ENCODE measurements around the gene FEM1B.
A peak's percentile ranks its signal among the peaks of the same experiment; 100 is the strongest.

FEM1B gene

GRCh38 chr15:68289057-68289456, 11.5 kb downstream of the FEM1B start:
- Histone ChIP-seq H3K27me3 (no peaks in the 10 kb centered on the region), H3K4me1 (ENCODE audit: control insufficient read depth in 1 of 2, insufficient read depth in 1 of 2, low read depth in 1 of 2, low read length in 1 of 2) (peaks cover 19 to 28% of the 10 kb centered on the region in 2 experiments), H3K36me3 (peaks cover 31% of the 10 kb centered on the region), H3K27ac (peak overlapping the region; percentile 12), H3K9me3 (no peaks in the 10 kb centered on the region), H3K4me3 (ENCODE audit: low read depth in 1 of 2, low read length in 1 of 2) (no peak overlapping the region)
- TF ChIP-seq CTCF (IDR thresholded peaks at IDR 0.05) = no peak

- Histone ChIP-seq H3K27me3 (no peaks in the 10 kb centered on the region), H3K4me1 (ENCODE audit: control insufficient read depth in 1 of 2, insufficient read depth in 1 of 2, low read depth in 1 of 2, low read length in 1 of 2) (peaks cover 16 to 24% of the 10 kb centered on the region in 2 experiments), H3K4me3 (ENCODE audit: low read depth in 1 of 2, low read length in 1 of 2) (no peak overlapping the region), H3K9me3 (no peaks in the 10 kb centered on the region), H3K27ac (no peak overlapping the region), H3K36me3 (peaks cover 31% of the 10 kb centered on the region)
- TF ChIP-seq CTCF (IDR thresholded peaks at IDR 0.05) = no peak
Measured at GRCh38 chr15:68289621-68290352, 12.2 kb downstream of the FEM1B start.

GRCh38 chr15:68290715-68291114, 13.2 kb downstream of the FEM1B start:
- no peak for TF ChIP-seq CTCF (IDR thresholded peaks at IDR 0.05)
- H3K4me1 ChIP-seq (ENCODE audit: control insufficient read depth in 1 of 2, insufficient read depth in 1 of 2, low read depth in 1 of 2, low read length in 1 of 2) = peaks cover 7 to 14% of the 10 kb centered on the region in 2 experiments
- H3K27ac ChIP-seq = no peak overlapping the region
- H3K9me3 ChIP-seq = no peaks in the 10 kb centered on the region
- peaks cover 31% of the 10 kb centered on the region for H3K36me3 ChIP-seq
- H3K27me3 ChIP-seq = no peaks in the 10 kb centered on the region
- H3K4me3 ChIP-seq (ENCODE audit: low read depth in 1 of 2, low read length in 1 of 2) = no peak overlapping the region

GRCh38 chr15:68292157-68292781, 14.7 kb downstream of the FEM1B start:
- Histone ChIP-seq H3K4me1 (ENCODE audit: control insufficient read depth in 1 of 2, insufficient read depth in 1 of 2, low read depth in 1 of 2, low read length in 1 of 2) (peaks cover 7 to 8% of the 10 kb centered on the region in 2 experiments), H3K9me3 (no peaks in the 10 kb centered on the region), H3K27me3 (no peaks in the 10 kb centered on the region), H3K4me3 (ENCODE audit: low read depth in 1 of 2, low read length in 1 of 2) (no peak overlapping the region), H3K27ac (no peak overlapping the region), H3K36me3 (peaks cover 31% of the 10 kb centered on the region)
- TF ChIP-seq CTCF (IDR thresholded peaks at IDR 0.05) = no peak

- Histone ChIP-seq H3K36me3 (peaks cover 31% of the 10 kb centered on the region), H3K4me3 (ENCODE audit: low read depth in 1 of 2, low read length in 1 of 2) (no peak overlapping the region)
Measured at GRCh38 chr15:68292967-68293366, 15.4 kb downstream of the FEM1B start.

More at GRCh38 chr15:68292967-68293366, 15.4 kb downstream of the FEM1B start:
- H3K27me3 ChIP-seq = no peaks in the 10 kb centered on the region
- TF ChIP-seq CTCF (IDR thresholded peaks at IDR 0.05) = no peak
- peaks cover 7 to 8% of the 10 kb centered on the region in 2 experiments for H3K4me1 ChIP-seq (ENCODE audit: control insufficient read depth in 1 of 2, insufficient read depth in 1 of 2, low read depth in 1 of 2, low read length in 1 of 2)
- H3K9me3 ChIP-seq = no peaks in the 10 kb centered on the region
- no peak overlapping the region for H3K27ac ChIP-seq
